HG03064 (cell line): ENCODE data around the gene MRPL30.
"Not testable (repeated sequence)": the region's sequence is repeated elsewhere in the genome, so short reads cannot be mapped to it uniquely, and the experiment has no call there.

Experiments
- ATAC-seq: cut with Tn5 transposase; IDR thresholded peaks from one replicate; pipeline ENCODE4 v1.9.1; 2021; ENCODE audit warnings: low read depth; ENCODE audit not compliant: unreplicated experiment

The MRPL30 gene

DNA sequence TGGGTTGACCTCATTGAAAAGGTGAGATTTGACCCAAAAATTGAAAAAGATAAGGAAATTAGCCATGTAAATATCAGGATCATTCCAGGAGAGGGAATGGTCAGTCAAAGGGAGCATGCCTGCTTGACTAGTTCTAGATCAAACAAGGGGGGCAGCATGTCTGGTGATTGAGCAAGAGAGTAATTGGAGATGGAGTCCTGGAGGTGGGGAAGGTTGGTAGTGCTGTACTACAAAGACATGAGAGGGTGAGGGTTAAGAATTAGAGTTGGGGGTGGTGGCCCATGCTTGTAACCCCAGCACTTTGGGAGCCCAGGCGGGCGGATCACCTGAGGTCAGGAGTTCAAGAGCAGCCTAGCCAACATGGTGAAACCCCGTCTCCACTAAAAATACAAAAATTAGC, 2.0 kb downstream of the MRPL30 start:
- ATAC-seq = no peak

- no peak for ATAC-seq
Observed at GRCh38 chr2:99184811-99185210, 3.8 kb downstream of the MRPL30 start.

- ATAC-seq = no peak
Observed at GRCh38 chr2:99187011-99187410, 6.0 kb downstream of the MRPL30 start.

- ATAC-seq = no peak
Observed at GRCh38 chr2:99188357-99188756, 7.4 kb downstream of the MRPL30 start.

GRCh38 chr2:99190548-99190947, 9.6 kb downstream of the MRPL30 start:
- ATAC-seq = no peak

DNA sequence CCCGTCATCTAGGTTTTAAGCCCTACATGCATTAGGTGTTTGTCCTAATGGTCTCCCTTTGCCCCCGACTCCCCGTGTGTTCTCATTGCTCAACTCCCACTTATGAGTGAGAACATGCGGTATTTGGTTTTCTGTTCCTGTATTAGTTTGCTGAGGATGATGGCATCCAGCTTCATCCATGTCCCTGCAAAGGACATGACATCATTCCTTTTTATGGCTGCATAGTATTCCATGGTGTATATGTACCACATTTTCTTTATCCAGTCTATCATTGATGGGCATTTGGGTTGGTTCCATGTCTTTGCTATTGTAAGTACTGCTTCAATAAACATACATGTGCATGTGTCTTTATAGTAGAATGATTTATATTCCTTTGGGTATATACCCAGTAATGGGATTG, 11.4 kb downstream of the MRPL30 start:
- not testable (repeated sequence) for ATAC-seq

GRCh38 chr2:99198103-99198841, 17.3 kb downstream of the MRPL30 start:
- ATAC-seq = no peak

GRCh38 chr2:99200076-99200800, 19.3 kb downstream of the MRPL30 start:
- no peak for ATAC-seq

DNA sequence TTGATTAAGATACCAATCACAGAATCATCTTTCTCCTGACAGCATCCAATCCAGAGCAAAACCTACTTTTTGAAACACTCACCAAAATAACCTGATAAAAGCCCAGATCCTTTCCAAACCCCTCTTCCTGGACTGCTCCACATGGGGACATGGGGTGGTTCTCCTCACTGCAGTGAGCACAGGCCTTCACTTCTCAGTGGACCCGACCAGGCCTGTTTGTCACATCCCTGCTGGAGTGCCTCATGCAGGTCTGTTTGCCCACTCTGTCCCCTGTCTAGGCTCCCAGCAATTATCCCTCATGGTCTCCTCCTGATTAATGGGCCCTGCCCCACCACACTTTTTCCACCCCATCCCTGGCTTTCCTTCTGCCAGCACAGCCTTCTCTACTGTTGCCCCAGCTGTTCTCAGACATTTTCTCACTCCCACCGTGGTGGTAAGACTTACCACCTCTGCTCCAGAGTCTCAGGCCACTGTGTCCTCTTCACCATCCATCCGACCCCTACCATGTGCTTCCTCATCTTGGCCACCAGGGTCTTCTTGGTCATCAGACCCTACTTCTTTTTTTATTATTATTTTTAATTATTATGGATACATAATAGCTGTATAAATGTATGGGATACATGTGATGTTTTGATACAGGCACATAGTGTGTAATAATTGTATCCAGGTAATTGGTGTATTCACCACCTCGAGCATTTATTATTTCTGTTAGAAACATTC, 21.1 kb downstream of the MRPL30 start:
- ATAC-seq = no peak

GRCh38 chr2:99205491-99205890, 24.5 kb downstream of the MRPL30 start:
- no peak for ATAC-seq

DNA sequence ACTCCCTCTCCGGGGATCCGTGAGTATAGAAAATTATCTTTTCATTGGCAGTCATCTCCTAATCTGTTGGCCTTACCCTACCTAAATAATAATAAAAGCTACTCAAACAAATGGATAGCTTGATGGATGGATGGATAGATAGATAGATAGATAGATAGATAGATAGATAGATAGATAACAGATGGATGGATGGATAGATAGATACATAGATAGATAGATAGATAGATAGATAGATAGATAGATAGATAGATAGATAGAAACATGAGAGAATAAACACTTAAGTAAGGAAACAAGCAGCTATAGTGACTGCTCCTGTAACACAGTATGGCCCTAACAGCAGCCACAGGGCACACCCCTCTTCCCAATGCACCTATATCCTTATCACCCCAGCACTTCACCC, 35.1 kb downstream of the MRPL30 start:
- ATAC-seq = no peak

GRCh38 chr2:99217929-99218501, 37.0 kb downstream of the MRPL30 start:
- no peak for ATAC-seq

GRCh38 chr2:99233177-99233576, 52.2 kb downstream of the MRPL30 start:
- ATAC-seq = not testable (repeated sequence)

- no peak for ATAC-seq
Observed at GRCh38 chr2:99238599-99238998, 57.6 kb downstream of the MRPL30 start.

- no peak for ATAC-seq
Observed at GRCh38 chr2:99240431-99240830, 59.4 kb downstream of the MRPL30 start.

- ATAC-seq = no peak
Observed at GRCh38 chr2:99242151-99242550, 61.2 kb downstream of the MRPL30 start.
